ENCODE measurements around the gene CRIP2. TPM values are rescaled to one million over a fixed set of nuclear protein-coding genes. Genes with fewer than 3 reads are reported as not detected.

Gene CRIP2
- total RNA-seq, 2 donors from 2014 or later, result 13.0 to 19.2 TPM

Other genes with a start within 250 kb of the CRIP2 start
- gene BTBD6, start 226.3 kb upstream of the CRIP2 start, total RNA-seq, result 10 to 100 TPM; 52.5 to 53.6 TPM
- 10 to 100 TPM; 29.9 to 35.1 TPM for gene BRF1, start 173.8 kb upstream of the CRIP2 start, total RNA-seq
- 10 to 100 TPM; 54.8 to 67.5 TPM for gene PACS2, start 160.1 kb upstream of the CRIP2 start, total RNA-seq
- gene TEX22, start 76.3 kb upstream of the CRIP2 start, total RNA-seq, result 1 to 10 TPM in 1 of 2 donors, under 1 TPM in 1; 0.49 to 1.3 TPM
- gene MTA1, start 55.0 kb upstream of the CRIP2 start, total RNA-seq, result 10 to 100 TPM; 59.2 to 77.4 TPM
- 100 to 1,000 TPM in 1 of 2 donors, 10 to 100 TPM in 1; 86.8 to 222 TPM for gene CRIP1, start 12.1 kb downstream of the CRIP2 start, total RNA-seq
- gene TEDC1, start 16.4 kb downstream of the CRIP2 start, total RNA-seq, result 10 to 100 TPM; 15.7 to 25.8 TPM
- under 1 TPM; 0.37 to 0.95 TPM for gene TMEM121, start 51.8 kb downstream of the CRIP2 start, total RNA-seq

Measured in left colon (tissue), 2 donors.